Prostate gland (tissue), 2 donors: Measurements from ENCODE around the gene AKAP7.

Experiments used
- CTCF ChIP-seq, 4 experiments: fragments of 200-600 bp in 2 of 4; fragments of 450-650 bp in 2 of 4; sonication (generic) in 2 of 4; IDR thresholded peaks; 1 replicate in 3 of 4; 2 replicates in 1 of 4; pipeline ENCODE4 v1.5.1; 2016 to 2019; ENCODE audit warnings: antibody characterized with exemption in 4 of 4, mild to moderate bottlenecking in 2 of 4, moderate library complexity in 2 of 4
- POLR2A ChIP-seq: fragments of 450-650 bp; IDR thresholded peaks from one replicate; pipeline ENCODE4 v1.6.1; 2016; ENCODE audit warnings: antibody characterized with exemption, mild to moderate bottlenecking
- POLR2AphosphoS5 ChIP-seq: sonication (generic); formaldehyde crosslinking; IDR thresholded peaks from one replicate; pipeline ENCODE4 v1.6.1; 2017; ENCODE audit warnings: antibody characterized with exemption

GRCh38 chr6:131227158-131227543 lies 91.9 kb downstream of the AKAP7 start:
- TF ChIP-seq CTCF (IDR thresholded peaks at IDR 0.05) (no peak), POLR2AphosphoS5 (no peak), POLR2A (no peak)
